AG04449 (cell line): ENCODE data around the gene ADAMTS12.
A peak's percentile ranks its signal among the peaks of the same experiment; 100 is the strongest.
"Not testable (repeated sequence)": the region's sequence is repeated elsewhere in the genome, so short reads cannot be mapped to it uniquely, and the experiment has no call there.

Experiments
- CTCF ChIA-PET: fragments of 350-600 bp; formaldehyde crosslinking; extraction: SDS; loops from one replicate; lab custom pipeline; 2021; ENCODE audit warnings: antibody characterized with exemption; lab: Yijun Ruan, JAX
- POLR2A ChIA-PET: fragments of 400-600, 350-600 bp; formaldehyde crosslinking; extraction: SDS; loops from one replicate; lab custom pipeline; 2020; ENCODE audit warnings: antibody characterized with exemption, inconsistent platforms; lab: Yijun Ruan, JAX
- DNase-seq: peaks from one replicate; pipeline ENCODE4 v3.0.0-alpha.2; 2010; ENCODE audit warnings: low read depth, low spot score
- H3K4me3 ChIP-seq: 2 replicates; pipeline ENCODE4 v1.5.1; 2011; ENCODE audit warnings: low read depth, mild to moderate bottlenecking, control low read depth, low read length
- TF ChIP-seq, protein P1 (sequence below): IDR thresholded peaks from one replicate; pipeline ENCODE4 v1.5.1; 2011; ENCODE audit warnings: mild to moderate bottlenecking, moderate library complexity, low read length, control low read depth, inconsistent platforms; ENCODE audit not compliant: insufficient read depth; ENCODE audit errors: missing control alignments

The ADAMTS12 gene

DNA sequence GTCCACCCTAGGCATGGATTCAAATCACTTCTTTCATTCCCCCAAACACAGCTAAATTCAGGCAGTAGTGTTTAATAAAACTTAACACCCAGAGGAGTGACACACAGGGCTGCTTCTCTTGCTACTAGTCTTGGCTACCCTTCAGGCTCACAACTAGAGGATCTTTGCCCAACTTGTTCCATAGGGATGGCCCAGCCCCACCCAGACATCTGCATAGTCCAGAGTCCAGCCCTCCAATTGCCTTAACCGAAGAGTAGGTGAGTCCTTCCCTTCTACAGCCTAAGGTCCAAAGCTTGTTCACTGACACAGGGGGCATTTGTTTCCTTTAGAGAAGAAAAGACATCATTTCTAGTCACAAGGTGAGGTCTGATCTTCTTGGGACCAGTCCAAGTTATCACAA, 29.2 kb upstream of the ADAMTS12 start:
- no peak for DNase-seq
- TF ChIP-seq, protein P1, sequence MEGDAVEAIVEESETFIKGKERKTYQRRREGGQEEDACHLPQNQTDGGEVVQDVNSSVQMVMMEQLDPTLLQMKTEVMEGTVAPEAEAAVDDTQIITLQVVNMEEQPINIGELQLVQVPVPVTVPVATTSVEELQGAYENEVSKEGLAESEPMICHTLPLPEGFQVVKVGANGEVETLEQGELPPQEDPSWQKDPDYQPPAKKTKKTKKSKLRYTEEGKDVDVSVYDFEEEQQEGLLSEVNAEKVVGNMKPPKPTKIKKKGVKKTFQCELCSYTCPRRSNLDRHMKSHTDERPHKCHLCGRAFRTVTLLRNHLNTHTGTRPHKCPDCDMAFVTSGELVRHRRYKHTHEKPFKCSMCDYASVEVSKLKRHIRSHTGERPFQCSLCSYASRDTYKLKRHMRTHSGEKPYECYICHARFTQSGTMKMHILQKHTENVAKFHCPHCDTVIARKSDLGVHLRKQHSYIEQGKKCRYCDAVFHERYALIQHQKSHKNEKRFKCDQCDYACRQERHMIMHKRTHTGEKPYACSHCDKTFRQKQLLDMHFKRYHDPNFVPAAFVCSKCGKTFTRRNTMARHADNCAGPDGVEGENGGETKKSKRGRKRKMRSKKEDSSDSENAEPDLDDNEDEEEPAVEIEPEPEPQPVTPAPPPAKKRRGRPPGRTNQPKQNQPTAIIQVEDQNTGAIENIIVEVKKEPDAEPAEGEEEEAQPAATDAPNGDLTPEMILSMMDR = no peak
- ChIA-PET POLR2A (interaction anchor here (0.6 kb wide), 1 partner anchor 1466 kb away, joined by 3 read pairs; no protein-coding TSS in a partner anchor), CTCF (interaction anchor here (1.5 to 3.5 kb wide), 2 partner anchors 12 to 13 kb away, joined by 4 to 15 read pairs; no protein-coding TSS in a partner anchor)
- H3K4me3 ChIP-seq = no peak overlapping the region

DNA sequence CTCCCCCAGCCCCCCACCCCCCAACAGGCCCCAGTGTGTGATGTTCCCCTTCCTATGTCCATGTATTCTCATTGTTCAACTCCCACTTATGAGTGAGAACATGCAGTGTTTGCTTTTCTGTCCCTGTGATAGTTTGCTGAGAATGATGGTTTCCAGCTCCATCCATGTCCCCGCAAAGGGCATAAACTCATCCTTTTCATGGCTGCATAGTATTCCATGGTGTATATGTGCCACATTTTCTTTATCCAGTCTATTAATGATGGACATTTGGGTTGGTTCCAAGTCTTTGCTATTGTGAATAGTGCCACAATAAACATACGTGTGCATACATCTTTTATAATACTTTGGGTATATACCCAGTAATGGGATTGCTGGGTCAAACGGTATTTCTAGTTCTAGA, 23.1 kb upstream of the ADAMTS12 start:
- POLR2A ChIA-PET, H3K4me3 ChIP-seq, DNase-seq: not testable (repeated sequence)
- CTCF ChIA-PET = interaction anchor here (0.8 kb wide), 1 partner anchor 11 kb away, joined by 3 read pairs; no protein-coding TSS in a partner anchor

DNA sequence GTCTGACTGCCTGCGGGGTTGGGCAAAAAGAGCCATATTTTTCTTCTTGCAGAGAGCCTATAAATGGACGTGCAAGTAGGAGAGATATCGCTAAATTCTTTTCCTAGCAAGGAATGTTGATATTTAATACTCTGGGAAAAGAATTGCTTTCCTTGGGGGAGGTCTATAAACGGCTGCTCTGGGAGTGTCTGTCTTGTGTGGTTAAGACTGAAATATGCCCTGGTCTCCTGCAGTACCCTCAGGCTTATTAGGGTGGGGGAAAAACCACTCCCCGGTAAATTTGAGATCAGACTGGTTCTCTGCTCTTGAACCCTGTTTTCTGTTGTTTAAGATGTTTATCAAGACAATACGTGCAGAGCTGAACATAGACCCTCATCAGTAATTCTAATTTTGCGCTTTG, 14.5 kb upstream of the ADAMTS12 start:
- H3K4me3 ChIP-seq, DNase-seq, POLR2A ChIA-PET: not testable (repeated sequence)
- CTCF ChIA-PET = interaction anchor here (1.0 kb wide), 1 partner anchor 1364 kb away, joined by 3 read pairs; no protein-coding TSS in a partner anchor

DNA sequence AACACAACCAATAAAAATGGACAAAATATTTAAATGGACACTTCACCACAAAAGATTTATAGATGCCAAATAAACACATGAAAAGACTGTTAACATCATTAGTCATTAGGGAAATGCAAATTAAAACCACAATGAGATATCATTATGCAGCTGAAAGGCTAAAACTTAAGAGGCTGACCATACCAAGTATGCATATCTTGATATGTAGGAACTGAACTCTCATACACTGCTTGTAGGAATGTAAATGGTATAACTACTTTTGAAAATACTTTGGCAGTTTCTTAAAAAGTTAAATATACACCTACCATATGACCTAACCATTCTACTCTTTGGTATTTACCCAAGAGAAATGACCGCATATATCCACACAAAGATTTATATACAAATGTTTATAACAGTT, 13.6 kb upstream of the ADAMTS12 start:
- POLR2A ChIA-PET = no interaction called here
- TF ChIP-seq, protein P1 = no peak
- CTCF ChIA-PET = interaction anchor here (1.0 to 1.2 kb wide), 2 partner anchors 13 to 1363 kb away, joined by 3 to 4 read pairs; partner anchors contain the start of gene ADAMTS12

DNA sequence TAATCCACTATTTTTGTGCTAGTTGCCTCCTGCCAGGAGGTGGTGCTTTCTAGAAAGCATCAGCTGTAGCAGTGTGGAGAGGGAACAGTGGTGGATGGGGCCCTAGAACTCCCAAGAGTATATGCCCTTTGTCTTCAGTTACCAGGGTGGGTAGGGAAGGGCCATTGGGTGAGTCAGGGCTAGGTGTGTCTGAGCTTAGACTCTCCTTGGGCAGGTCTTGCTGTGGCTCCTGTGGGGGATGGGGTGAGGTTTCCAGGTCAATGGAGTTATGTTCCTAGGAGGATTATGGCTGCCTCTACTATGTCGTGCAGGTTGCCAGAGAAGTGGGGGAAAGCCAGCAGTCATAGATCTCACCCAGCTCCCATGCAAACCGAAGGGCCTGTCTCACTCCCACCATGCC, 11.3 kb upstream of the ADAMTS12 start:
- H3K4me3 ChIP-seq = no peak overlapping the region
- no peak for DNase-seq
- TF ChIP-seq, protein P1 = no peak
- CTCF ChIA-PET = interaction anchor here (1.7 kb wide), 1 partner anchor 66 kb away, joined by 5 read pairs; no protein-coding TSS in a partner anchor
- POLR2A ChIA-PET = no interaction called here

More for the DNA sequence above, 13.6 kb upstream of the ADAMTS12 start:
- no peak for DNase-seq
- H3K4me3 ChIP-seq = no peak overlapping the region

DNA sequence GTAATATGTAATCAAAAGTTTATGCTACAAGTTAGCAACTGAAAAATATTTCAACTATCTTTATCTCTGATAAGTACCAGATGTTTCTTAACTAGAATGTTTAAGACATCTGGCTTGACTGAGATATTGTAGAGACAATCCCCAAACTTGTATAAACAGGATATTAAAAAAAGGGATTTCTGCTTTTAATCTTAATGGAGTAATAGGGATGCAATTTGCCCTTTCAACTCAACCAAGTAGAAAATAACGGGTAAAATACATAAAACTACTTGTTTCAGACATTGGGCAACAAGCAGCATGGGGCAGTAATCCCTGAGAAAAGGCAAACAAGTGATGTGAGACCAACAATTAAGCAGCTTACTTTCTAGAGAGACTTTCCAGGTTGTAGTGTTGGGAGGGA, 9.4 kb upstream of the ADAMTS12 start:
- ChIA-PET POLR2A (no interaction called here), CTCF (interaction anchor here (1.3 kb wide), 1 partner anchor 33 kb away, joined by 4 read pairs; no protein-coding TSS in a partner anchor)
- no peak overlapping the region for H3K4me3 ChIP-seq
- TF ChIP-seq, protein P1 = no peak
- DNase-seq = no peak

DNA sequence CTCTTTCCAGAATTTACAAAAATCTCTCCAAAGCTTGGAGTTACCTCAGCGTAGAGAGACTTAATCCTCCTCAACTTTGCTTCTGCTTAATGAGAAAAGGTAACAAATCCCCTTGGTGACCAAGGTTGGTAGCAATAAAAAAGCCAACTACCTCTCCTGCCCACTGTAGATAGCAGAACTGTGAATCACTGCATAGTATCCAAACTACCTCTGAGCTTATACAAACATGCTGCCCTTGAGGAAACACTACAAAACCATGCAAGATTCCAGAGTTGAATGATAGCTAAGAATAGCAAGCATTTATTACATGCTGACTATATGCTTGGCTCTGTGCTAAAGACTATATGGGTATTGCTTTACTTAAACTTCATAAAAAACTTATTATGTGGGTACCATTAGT, 2.8 kb upstream of the ADAMTS12 start:
- no peak overlapping the region for H3K4me3 ChIP-seq
- DNase-seq = peak; percentile 58
- ChIA-PET CTCF (interaction anchor here (0.9 to 3.8 kb wide), 3 partner anchors 41 to 424 kb away, joined by 3 to 21 read pairs (median 6); partner anchors contain the start of gene RXFP3), POLR2A (interaction anchor here (1.1 kb wide), 1 partner anchor 69 kb away, joined by 3 read pairs; no protein-coding TSS in a partner anchor)
- TF ChIP-seq, protein P1 = no peak
